Measurements from ENCODE around the gene GYS1.
A peak's percentile ranks its signal among the peaks of the same experiment; 100 is the strongest.

Gene GYS1

DNA sequence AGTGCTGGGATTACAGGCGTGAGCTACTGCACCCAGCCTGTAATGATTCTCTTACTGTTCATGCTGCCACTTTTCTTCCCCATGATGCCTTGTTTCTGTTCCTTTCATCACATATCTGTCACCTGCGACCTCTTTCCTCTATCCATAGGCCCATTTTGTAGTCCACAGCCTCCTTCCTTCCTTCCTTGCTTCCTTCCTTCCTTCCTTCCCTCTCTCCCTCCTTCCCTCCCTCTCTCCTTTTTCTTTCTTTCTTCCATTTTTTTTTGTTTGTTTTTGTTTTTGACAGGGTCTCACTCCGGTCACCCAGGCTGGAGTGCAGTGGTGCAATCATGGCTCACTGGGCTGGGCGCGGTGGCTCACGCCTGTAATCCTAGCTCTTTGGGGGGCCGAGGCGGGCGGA is 4.2 kb downstream of the GYS1 start:
- DNase-seq (ENCODE audit: low read depth, low spot score): no peak

DNA sequence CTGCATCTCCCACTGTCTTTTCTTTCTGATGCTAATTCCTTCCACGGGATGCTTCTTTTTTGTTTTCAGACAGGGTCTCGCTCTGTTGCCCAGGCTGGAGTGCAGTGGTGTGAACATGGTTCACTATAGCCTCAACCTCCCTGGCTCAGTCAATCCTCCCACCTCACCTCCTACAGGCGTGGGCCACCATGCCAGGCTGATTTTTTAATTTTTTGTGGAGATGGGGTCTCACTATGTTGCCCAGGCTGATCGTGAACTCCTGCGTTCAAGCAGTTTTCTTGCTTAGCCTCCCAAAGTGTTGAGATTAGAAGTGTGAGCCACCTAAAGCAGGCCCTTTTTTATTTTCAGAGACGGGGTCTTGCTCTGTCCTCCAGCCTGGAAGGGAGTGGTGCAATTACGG is 4.8 kb downstream of the GYS1 start:
- DNase-seq (ENCODE audit: low read depth, low spot score): no peak

DNA sequence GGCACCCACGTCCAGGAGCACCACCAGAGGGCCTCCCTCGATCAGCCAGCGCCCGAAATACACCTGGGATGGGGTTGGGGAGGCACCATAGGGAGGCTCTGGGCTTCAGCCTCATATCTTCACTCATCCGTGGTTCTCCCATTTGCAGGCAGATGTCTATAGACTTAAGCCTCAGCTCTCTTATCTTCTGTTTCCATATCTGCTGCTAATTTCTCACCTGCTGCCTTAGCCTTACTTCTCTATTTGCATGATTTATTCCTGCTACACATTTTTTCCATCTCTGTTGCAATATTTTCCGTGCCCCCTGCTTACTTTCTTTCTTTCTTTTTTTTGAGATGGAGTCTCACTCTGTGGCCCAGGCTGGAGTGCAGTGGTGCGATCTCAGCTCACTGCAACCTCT is 5.8 kb downstream of the GYS1 start:
- DNase-seq (ENCODE audit: low read depth, low spot score): no peak

DNA sequence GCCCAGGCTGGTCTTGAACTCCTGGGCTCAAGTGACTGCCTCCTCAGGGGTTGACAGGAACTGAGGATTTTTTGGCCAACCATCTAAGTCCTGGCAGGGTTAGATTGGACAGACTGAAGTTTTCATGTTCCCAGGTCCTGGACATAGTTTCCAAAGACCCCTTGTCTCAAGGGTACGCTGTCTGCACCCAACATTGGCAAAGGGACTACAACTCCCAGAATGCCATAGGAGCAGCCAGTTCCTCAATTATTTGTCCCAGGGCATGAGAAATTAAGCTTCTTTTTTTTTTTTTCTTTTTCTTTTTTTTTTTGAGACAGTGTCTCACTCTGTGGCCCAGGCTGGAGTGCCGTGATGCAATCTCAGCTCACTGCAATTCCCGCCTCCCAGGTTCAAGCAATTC is 6.9 kb downstream of the GYS1 start:
- no peak for DNase-seq (ENCODE audit: low read depth, low spot score)

DNA sequence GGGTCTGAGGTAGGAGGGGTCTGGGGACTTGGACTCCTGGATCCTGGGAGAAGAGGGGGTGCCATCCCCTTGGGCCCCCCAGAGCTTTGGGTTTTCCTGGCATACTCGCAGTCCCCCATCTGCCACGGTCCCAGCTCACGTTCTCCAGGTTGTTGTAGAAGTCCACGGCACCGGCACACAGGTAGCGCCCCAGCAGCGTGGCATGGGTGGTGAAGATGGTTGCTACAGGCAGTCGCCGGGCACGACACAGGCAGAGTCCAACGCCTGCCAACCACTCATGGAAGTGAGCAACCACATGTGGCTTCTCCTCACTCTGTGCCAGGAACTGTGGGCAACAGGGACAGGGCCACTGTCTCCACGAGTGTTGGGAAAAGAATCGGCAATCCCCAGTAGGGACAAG is 7.4 kb downstream of the GYS1 start:
- no peak for DNase-seq (ENCODE audit: low read depth, low spot score)

DNA sequence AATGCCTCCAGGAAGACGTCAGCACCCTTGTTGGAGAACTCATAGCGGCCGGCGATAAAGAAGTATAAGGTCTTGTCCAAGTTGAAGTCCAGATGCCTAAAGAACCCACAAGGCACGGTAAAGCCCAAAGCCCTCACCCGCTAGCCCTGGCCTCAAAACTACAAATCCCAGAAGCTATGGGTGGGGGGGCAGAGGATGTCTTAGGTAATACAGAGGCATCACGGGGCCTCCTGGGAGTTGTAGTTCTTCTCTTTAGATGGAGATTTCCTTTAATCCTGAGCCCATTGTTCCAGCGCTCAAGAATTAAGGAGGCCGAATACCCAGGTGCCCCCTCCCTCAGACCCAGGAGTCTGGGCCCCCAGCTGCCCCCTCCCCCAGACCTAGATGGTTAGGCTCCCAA is 10.8 kb downstream of the GYS1 start:
- DNase-seq (ENCODE audit: low read depth, low spot score): no peak

DNA sequence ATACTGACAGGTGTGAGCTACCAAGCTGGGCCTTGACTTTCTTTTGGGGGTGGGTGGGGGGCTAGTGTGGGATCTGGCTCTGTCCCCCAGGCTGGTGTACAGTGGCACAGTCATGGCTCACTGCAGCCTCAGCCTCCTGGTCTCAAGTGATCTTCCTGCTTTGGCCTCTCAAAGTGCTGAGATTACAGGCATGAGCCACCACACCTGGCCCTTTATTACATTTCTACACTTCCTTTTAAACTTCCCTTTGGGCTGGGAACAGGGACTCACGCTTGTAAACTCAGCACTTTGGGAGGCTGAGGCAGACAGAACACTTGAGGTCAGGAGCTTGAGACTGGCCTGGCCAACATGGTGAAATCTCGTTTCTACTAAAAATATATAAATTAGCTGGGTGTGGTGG is 16.0 kb downstream of the GYS1 start:
- DNase-seq (ENCODE audit: low read depth, low spot score): no peak

DNA sequence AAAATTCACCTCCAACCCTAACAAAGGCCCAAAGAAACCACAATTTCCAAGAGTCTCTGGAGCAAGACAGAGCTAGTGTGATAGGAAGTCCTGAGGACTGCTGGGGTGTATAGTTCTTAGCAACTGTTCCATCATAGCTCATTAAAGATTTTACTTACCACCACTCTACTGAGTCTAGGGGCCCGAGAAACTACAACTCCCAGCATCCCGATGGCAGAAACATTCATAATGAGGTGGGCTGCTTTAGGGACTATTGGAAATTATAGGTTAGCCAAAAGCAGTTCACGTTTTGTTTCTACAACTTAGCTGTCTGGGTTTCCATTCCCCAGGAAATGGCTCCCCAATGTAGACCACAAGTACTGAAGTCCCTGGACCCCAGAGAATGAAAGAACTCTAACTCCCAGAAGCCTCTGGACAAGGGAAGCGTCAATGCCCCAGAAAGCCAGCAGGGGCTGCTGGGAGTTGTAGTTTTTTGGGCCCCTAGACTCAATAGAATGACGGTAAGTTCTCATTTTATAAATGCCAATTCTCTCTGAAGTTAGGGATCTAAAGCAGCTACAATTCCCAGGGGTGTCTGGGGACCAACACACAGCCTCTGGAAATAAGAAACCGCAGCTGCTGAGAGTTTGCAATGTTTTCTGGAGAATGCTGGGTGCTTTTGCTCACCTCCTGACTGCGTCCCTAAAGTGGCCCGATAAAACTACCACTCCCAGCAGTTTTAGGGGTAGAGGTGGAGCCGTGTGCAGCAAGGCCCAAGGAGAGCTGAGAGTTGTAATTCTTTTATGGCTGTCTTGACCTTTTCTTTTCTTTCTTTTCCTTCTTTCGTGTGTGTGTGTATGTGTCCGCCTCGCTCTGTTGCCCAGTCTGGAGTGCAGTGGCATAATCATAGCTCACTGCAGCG is 16.9 kb downstream of the GYS1 start:
- DNase-seq (ENCODE audit: low read depth, low spot score): peak; percentile 68

DNA sequence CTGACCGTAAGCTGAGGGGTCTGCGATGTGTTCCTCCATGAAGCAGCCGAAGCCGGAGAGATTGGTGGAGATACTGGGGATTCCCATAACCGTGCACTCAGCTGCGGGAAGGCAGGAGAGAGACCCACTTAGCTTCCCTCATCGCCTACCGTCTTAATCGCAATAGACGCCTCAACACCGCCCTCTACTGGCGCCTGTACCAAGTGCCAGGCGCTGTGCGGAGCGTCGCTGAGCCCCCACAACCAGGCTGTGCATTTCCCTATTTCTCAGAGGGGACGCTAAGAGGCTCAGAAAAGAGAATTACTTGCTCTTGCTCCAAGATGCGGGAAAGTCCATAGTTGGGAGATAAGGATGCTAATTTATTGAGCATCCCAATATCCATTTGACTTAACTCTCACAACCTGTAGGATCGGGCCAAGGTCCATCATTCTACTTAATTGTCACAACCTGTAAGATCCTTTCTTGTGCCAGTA is 22.1 kb downstream of the GYS1 start:
- DNase-seq (ENCODE audit: low read depth, low spot score): peak; percentile 92

DNA sequence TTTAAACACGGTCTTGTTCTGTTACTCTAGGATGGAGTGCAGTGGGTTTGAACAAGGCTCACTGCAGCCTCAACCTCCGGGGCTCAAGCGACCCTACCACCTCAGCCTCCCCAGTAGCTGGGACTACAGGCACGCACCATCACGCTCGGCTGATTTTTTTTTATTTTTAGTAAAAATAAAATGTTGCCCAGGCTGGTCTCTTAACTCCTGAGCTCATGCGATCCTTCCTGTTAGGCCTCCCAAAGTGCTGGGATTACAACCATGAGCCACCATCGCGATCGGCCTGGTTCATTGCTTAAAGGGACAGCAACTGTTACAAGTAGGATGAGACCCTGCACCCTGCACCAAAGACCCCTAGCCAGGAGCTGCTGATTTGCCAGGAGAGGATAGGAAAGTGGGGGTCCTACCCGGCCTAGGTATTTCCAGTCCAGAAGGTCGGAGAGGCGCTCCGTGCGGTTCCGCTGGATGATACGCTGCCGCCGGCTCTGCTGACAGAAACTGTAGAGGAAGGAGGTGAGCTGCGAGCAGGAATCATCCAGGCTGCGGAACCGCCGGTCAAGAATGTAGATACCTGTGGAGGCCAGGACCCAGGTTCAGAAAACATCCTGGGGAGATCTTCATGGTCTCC is 22.9 kb downstream of the GYS1 start:
- no peak for DNase-seq (ENCODE audit: low read depth, low spot score)

DNA sequence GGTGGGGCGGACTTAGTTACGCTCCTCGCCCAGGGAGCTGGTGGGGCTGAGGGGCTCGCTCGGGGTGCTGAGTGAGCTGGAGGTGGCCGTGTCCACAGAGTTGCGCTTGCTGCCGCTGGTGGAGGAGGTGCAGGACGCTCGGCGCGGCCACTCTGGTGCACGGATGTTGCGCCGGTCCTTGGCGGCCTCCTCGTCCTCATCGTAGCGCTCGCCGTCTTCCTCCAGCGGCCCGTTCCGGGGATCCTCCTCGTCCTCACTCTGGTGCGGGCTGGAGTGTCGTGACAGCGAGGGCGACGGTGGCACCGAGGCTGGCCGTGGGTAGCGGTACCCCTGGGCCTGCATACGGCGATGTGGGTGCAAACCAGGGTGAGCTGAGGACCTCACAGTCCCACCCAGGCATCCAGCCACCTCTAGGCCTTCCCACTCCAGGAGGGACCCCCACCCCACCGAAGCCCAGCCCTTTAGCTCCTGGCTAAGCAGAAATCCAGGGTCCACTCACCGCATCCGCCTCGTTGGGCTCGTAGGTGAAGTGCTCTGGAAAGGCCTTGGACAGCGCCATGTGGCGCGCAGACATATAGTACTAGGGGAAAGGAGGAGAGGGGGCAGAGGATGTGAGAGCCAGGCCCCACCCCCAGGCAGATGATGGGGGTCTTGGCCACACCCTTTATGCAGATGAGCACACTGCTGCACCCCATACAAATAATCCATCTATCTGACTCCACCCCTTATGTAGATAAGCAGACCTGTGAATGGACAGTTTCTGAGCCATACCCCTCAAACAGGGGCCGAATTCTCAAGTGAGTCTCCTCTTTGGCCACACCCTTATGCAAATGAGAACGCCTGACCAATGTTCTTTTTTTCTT is 23.6 kb downstream of the GYS1 start:
- peak; percentile 67 for DNase-seq (ENCODE audit: low read depth, low spot score)

DNA sequence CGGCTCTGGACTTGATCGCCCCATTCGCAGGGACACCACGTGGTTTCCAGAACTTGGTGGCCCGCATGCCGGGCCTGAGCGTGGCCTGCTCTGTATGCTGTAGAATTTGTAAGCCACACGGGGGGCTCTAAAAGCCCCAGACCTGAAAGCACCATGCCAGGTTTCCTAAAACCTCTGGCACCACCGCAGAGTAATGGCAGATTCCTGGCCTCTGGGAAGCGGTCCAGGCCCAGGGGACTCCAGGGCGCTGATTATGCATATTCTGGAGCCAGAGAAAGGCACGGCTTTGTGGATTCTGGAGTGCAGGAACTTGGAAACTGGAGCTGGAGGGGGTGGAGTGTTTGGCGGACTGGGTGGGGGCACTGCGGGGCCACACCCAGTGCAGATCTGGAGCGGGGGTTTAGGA is 24.3 kb downstream of the GYS1 start:
- DNase-seq (ENCODE audit: low read depth, low spot score): peak; percentile 37

DNA sequence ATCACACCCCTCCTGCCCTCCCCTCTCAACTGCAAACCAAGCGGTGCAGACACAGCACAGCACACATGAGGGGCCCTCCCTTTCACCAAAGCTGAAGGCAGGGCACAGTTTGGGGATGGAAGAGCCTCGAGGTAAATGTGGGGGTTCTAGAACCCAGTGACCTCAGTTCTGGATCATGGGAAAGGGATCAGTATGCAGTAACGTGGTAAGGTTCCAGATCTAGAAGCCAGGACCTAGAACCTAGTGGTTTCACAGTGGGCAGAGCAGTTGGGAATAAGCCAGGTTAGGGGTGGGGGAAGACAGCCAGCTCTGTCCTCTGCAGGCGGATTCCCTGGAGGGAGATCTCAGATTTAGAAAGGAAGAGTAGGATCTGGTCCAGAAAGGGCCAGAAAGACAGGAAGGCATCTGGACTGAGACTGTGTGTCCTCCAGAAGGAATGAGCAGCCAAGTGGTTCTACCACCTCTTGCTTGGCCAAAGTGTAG is 24.9 kb downstream of the GYS1 start:
- DNase-seq (ENCODE audit: low read depth, low spot score): no peak

DNA sequence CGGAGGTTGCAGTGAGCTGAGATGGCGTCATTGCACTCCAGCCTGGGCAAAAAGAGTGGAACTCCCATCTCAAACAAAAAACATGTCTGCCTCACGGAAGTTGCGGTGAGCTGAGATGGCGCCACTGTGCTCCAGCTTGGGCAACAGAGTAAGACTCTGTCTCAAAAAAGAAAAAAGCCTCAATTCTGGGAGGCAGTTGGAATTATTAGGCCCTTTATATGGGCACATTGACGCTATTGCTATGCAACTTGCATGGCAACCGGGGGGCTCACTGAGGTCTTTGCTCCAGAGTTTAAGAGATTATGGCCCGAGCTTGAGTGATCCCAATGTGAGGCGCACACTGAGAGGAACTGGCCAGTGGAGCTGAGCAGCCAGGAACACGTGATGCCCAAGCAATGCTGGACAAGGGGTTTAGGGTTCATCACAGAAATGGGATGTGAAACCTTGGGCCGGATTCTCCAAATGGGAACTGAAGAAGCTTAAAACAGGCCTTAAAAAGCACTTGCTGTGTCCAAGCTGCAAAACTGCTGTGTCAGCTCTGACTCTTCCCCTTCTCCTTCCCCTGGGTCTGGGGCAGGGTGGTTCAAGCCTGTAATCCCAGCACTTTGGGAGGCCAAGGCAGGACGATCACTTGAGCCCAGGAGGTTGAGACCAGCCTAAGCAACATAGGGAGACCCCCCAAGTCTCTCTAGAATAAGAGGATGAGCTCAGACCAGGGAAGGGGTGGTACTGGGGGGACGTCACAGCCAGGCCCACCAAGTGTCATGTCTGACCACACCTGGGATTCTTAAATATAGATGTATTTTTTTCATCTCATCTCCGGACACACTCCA is 25.5 kb downstream of the GYS1 start:
- peak; percentile 60 for DNase-seq (ENCODE audit: low read depth, low spot score)

DNA sequence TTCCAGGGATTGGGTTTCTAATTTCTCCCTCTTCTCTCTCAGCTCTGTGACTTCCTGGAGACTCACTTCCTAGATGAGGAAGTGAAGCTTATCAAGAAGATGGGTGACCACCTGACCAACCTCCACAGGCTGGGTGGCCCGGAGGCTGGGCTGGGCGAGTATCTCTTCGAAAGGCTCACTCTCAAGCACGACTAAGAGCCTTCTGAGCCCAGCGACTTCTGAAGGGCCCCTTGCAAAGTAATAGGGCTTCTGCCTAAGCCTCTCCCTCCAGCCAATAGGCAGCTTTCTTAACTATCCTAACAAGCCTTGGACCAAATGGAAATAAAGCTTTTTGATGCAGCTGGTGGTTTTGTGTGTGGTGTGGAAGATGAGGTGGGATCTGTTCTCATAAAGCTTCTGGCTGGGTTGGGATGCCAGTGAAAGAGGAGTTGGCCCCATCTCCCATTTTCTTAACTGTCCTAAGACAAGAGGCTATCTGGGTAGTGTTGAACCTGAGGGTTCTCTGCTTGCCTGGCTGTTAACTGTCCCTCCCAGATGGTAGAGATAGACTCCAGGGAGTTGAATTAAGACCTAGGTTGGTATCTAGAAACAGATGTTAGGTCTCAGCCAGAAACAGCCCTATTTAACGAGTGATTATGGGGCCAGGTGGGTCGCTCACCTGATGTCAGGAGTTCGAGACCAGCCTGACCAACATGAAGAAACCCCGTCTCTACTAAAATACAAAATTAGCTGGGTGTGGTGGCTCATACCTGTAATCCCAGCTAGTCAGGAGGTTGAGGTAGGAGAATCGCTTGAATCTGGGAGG is 26.4 kb downstream of the GYS1 start:
- DNase-seq (ENCODE audit: low read depth, low spot score): peak; percentile 26

DNA sequence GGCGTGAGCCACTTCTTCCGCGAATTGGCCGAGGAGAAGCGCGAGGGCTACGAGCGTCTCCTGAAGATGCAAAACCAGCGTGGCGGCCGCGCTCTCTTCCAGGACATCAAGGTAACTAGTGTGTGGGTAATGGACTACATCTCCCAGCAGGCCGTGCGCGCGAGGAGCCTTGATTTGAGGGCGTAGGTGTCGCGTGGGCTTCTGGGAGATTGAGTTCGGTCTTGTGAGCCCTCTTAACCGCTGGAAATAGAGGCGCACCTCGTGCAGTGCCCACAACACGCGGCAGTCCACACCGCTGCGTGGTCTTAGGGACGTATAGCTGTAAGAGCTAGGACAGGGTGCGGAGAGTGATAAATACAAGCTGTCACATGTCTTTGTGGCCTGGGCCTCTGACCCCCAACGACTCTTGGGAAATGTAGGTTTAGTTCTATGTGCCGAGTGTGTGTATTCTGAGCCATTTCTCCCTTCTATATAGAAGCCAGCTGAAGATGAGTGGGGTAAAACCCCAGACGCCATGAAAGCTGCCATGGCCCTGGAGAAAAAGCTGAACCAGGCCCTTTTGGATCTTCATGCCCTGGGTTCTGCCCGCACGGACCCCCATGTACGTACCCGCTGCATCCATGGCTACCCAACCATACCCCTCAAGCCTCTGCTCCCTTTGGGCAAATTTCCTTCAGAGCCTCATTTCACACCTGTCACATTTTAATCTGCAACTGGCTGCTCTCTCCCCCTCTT is 27.1 kb downstream of the GYS1 start:
- DNase-seq (ENCODE audit: low read depth, low spot score): peak; percentile 92

DNA sequence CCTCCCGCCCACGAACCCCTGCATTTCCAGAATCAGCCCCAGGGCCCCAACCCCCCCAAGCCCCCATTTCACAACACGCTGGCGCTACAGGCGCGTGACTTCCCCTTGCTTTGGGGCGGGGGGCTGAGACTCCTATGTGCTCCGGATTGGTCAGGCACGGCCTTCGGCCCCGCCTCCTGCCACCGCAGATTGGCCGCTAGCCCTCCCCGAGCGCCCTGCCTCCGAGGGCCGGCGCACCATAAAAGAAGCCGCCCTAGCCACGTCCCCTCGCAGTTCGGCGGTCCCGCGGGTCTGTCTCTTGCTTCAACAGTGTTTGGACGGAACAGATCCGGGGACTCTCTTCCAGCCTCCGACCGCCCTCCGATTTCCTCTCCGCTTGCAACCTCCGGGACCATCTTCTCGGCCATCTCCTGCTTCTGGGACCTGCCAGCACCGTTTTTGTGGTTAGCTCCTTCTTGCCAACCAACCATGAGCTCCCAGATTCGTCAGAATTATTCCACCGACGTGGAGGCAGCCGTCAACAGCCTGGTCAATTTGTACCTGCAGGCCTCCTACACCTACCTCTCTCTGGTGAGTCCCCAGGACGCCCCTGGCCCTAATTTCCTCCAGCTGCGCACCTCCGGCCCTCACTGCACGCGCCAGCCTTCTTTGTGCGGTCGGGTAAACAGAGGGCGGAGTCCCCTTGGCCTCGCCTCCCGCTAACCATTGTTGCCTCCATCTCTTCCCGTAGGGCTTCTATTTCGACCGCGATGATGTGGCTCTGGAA is 27.9 kb downstream of the GYS1 start, which contains the start of gene FTL:
TSS of gene FTL (plus strand) at position 270 of the 766 bp plus-strand sequence. CDS start at position 469, 199 bp downstream.
- DNase-seq (ENCODE audit: low read depth, low spot score): peak; percentile 97

DNA sequence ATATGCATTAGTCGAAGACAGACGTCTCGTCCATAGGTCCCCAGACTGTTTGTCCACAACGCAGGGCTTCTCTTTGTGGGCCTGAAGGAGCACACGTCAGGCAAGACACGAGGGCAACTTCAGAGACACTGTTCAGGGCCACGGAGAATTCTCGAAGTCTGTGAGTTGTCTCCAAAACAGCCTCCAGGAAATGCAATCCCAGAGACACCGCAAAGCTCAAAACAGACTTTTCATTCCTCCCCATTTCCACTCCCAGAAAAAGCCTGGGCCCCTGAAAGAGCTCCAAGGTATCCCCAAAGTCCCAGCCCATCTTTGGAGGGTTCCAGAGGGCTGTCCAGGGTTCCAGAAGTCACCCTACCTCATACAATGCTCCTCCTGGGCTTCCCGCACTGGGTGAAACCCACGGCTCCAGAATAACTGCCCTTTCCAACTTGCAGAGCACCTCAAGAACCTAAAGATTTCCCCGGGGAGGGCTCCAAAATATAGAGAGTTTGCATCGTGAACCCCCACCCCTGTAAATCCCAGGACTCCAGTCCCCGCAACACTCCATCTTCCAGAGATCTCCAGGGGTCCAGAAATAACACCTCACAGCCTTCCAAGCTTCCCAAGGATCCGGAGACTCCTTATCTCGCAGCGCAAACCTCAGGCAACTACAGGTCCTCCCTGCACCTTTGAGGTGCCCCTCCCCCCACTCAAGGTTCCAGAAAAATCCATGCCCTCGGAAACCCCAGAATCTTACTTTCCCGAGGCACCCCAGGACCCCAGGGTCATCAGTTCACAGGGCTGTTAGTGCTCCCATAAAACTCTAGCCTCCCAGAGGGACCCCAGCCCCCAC is 28.7 kb downstream of the GYS1 start:
- peak; percentile 37 for DNase-seq (ENCODE audit: low read depth, low spot score)
